ENCODE data around the gene DEDD2. TPM values are rescaled to one million over a fixed set of nuclear protein-coding genes. Genes with fewer than 3 reads are reported as not detected.
"Not testable (repeated sequence)": the region's sequence is repeated elsewhere in the genome, so short reads cannot be mapped to it uniquely, and the experiment has no call there.

Gene DEDD2
- total RNA-seq (ENCODE audit: low replicate concordance), result 23.7 and 29.3 TPM in 2 replicates
- long read RNA-seq, transcript DEDD2-205 (5 exons, 1,183 nt), result major isoform, 5 of 10 reads
- long read RNA-seq, partial matches to known transcripts, result 0 of 10 reads
- long read RNA-seq, other reads (novel, unspliced or antisense), result 3 of 10 reads

GRCh38 chr19:42217520-42218437 is at the start of gene DEDD2:
Gene DEDD2 (minus strand): TSS chr19:42217677. CDS start chr19:42217007, 670 bp downstream.
- no peaks in the 10 kb centered on the region for H3K27me3 Mint-ChIP-seq
- no peak for TF ChIP-seq CTCF (conservative IDR thresholded peaks at IDR 0.05)
- H3K27ac Mint-ChIP-seq, result peak within 1 kb of the TSS; percentile 97
- peak; percentile 99 for DNase-seq (ENCODE audit: extremely low spot score, unreplicated experiment)
- peak within 1 kb of the TSS; percentile 96 for H3K4me3 Mint-ChIP-seq
- no peaks in the 10 kb centered on the region for H3K9me3 Mint-ChIP-seq
- H3K4me1 Mint-ChIP-seq (ENCODE audit: unreplicated experiment), result peaks cover 42% of the 10 kb centered on the region
- H3K36me3 Mint-ChIP-seq, result peaks cover 11% of the 10 kb centered on the region

- DNase-seq (ENCODE audit: extremely low spot score, unreplicated experiment); H3K4me3 Mint-ChIP-seq; H3K27ac Mint-ChIP-seq; H3K36me3 Mint-ChIP-seq; H3K27me3 Mint-ChIP-seq; H3K9me3 Mint-ChIP-seq: not testable (repeated sequence)
- peaks cover 30% of the 10 kb centered on the region for H3K4me1 Mint-ChIP-seq (ENCODE audit: unreplicated experiment)
Measured at GRCh38 chr19:42266928-42267603, 49.6 kb upstream of the DEDD2 start.

GRCh38 chr19:42266105-42266504 is 48.6 kb upstream of the DEDD2 start:
- not testable (repeated sequence) for H3K27me3 Mint-ChIP-seq; DNase-seq (ENCODE audit: extremely low spot score, unreplicated experiment); H3K36me3 Mint-ChIP-seq; H3K27ac Mint-ChIP-seq; H3K9me3 Mint-ChIP-seq; H3K4me3 Mint-ChIP-seq
- H3K4me1 Mint-ChIP-seq (ENCODE audit: unreplicated experiment), result peaks cover 30% of the 10 kb centered on the region

- no peak for DNase-seq (ENCODE audit: extremely low spot score, unreplicated experiment)
- Mint-ChIP-seq H3K4me3 (no peak overlapping the region), H3K27ac (no peak overlapping the region), H3K36me3 (no peaks in the 10 kb centered on the region), H3K4me1 (ENCODE audit: unreplicated experiment) (peaks cover 10% of the 10 kb centered on the region), H3K27me3 (peaks cover 3% of the 10 kb centered on the region), H3K9me3 (no peaks in the 10 kb centered on the region)
- TF ChIP-seq CTCF (conservative IDR thresholded peaks at IDR 0.05), result no peak
Measured at GRCh38 chr19:42261763-42262162, 44.3 kb upstream of the DEDD2 start.

GRCh38 chr19:42257842-42258241 is 40.4 kb upstream of the DEDD2 start:
- peak overlapping the region; percentile 39 for H3K4me3 Mint-ChIP-seq
- H3K4me1 Mint-ChIP-seq (ENCODE audit: unreplicated experiment), result peaks cover 16% of the 10 kb centered on the region

GRCh38 chr19:42255766-42256745 is 38.6 kb upstream of the DEDD2 start:
- no peaks in the 10 kb centered on the region for H3K27me3 Mint-ChIP-seq
- no peak for TF ChIP-seq CTCF (conservative IDR thresholded peaks at IDR 0.05)

More at GRCh38 chr19:42257842-42258241, 40.4 kb upstream of the DEDD2 start:
- not testable (repeated sequence) for H3K36me3 Mint-ChIP-seq; DNase-seq (ENCODE audit: extremely low spot score, unreplicated experiment); H3K27ac Mint-ChIP-seq; H3K9me3 Mint-ChIP-seq; H3K27me3 Mint-ChIP-seq

More at GRCh38 chr19:42255766-42256745, 38.6 kb upstream of the DEDD2 start:
- H3K36me3 Mint-ChIP-seq, result peaks cover 3% of the 10 kb centered on the region
- H3K4me1 Mint-ChIP-seq (ENCODE audit: unreplicated experiment), result peaks cover 22% of the 10 kb centered on the region
- H3K4me3 Mint-ChIP-seq, result peak overlapping the region; percentile 90
- no peak for DNase-seq (ENCODE audit: extremely low spot score, unreplicated experiment)
- H3K27ac Mint-ChIP-seq, result peak overlapping the region; percentile 93
- H3K9me3 Mint-ChIP-seq, result no peaks in the 10 kb centered on the region
